ENCODE data around the gene SMAD2. TPM values are rescaled to one million over a fixed set of nuclear protein-coding genes. Genes with fewer than 3 reads are reported as not detected.

Gene SMAD2
- total RNA-seq, 1 experiment from 2014 or later: 121 TPM

GRCh38 chr18:47915930-47916329 is 14.5 kb downstream of the SMAD2 start:
- H3K79me2 ChIP-seq (ENCODE audit: insufficient read depth, low read length): peaks cover 52% of the 10 kb centered on the region; the same call in 1 of the 2 replicates
- peak overlapping the region in 2 of 3 experiments; percentile 20 to 52; a peak in 2 of 7 replicates for H3K27ac Mint-ChIP-seq
- no peak overlapping the region for H4K91ac ChIP-seq (ENCODE audit: insufficient read length, low read depth, low read length)
- no peak overlapping the region for H3K4me3 Mint-ChIP-seq
- no peaks in the 10 kb centered on the region for H3K27me3 ChIP-seq (ENCODE audit: insufficient read depth, low read length)
- no peak overlapping the region for H2AK5ac ChIP-seq (ENCODE audit: insufficient read length, low read length)
- H3T11ph ChIP-seq (ENCODE audit: low read length): no peak overlapping the region
- no peak overlapping the region for H2BK20ac ChIP-seq (ENCODE audit: low read depth, low read length, poor library complexity, severe bottlenecking)
- WGBS (ENCODE audit: extremely low coverage, insufficient read length, low lambda C conversion rate): no CpG with 5 or more reads among the region's 3 CpGs
- no peaks in the 10 kb centered on the region for H3K9me3 ChIP-seq (ENCODE audit: control insufficient read depth, low read depth, low read length)
- no peaks in the 10 kb centered on the region for H3K79me1 ChIP-seq (ENCODE audit: insufficient read depth, low read depth, low read length, poor library complexity, severe bottlenecking)
- H2BK120ac ChIP-seq (ENCODE audit: low read depth, low read length, poor library complexity, severe bottlenecking): no peak overlapping the region
- no peaks in the 10 kb centered on the region for H4K20me1 ChIP-seq (ENCODE audit: control insufficient read depth, insufficient read depth, insufficient read length)
- no peak overlapping the region for H2AFZ ChIP-seq (ENCODE audit: low read length)
- no peaks in the 10 kb centered on the region for H3K27me3 Mint-ChIP-seq (ENCODE audit: low read depth)
- H2BK5ac ChIP-seq (ENCODE audit: insufficient read length, low read length): no peak overlapping the region
- no peak overlapping the region for H2BK12ac ChIP-seq (ENCODE audit: insufficient read length, low read depth, low read length)
- no peaks in the 10 kb centered on the region for H3K9me3 Mint-ChIP-seq
- H3K23me2 ChIP-seq (ENCODE audit: insufficient read length, low read depth, low read length, poor library complexity, severe bottlenecking): peaks cover 4% of the 10 kb centered on the region
- H3K4me1 Mint-ChIP-seq: peaks cover 80 to 86% of the 10 kb centered on the region in 2 experiments
- no peak overlapping the region for H3K4me2 ChIP-seq (ENCODE audit: insufficient read depth, insufficient read length, low read length)
- no peak overlapping the region for H3K4ac ChIP-seq (ENCODE audit: low read depth, low read length)
- H4K8ac ChIP-seq (replicated peaks; ENCODE audit: insufficient read length, low read depth, low read length): no peak overlapping the region
- no peak for DNase-seq
- no peak overlapping the region for H3K23ac ChIP-seq (ENCODE audit: insufficient read length, low read depth, low read length)
- no peak overlapping the region for H3K14ac ChIP-seq (ENCODE audit: insufficient read depth, low read length)
- H3K4me1 ChIP-seq (ENCODE audit: insufficient read depth, low read length): peaks cover 8% of the 10 kb centered on the region
- no peak for TF ChIP-seq CTCF (conservative IDR thresholded peaks at IDR 0.05)
- no peak overlapping the region for H4K5ac ChIP-seq (ENCODE audit: insufficient read length, low read depth, low read length)
- no peak overlapping the region for H3K9ac ChIP-seq (ENCODE audit: extremely low read depth, insufficient read length, low read length)
- H3K56ac ChIP-seq (ENCODE audit: insufficient read length, low read depth, low read length): no peak overlapping the region
- H3K36me3 Mint-ChIP-seq (ENCODE audit: insufficient read depth in 1 of 3, low read depth in 3 of 3): peaks cover 2 to 4% (median 3%) of the 10 kb centered on the region in 3 experiments; a peak in 6 of 7 replicates
- no peak overlapping the region for H3K27ac ChIP-seq (ENCODE audit: insufficient read length, low read depth, low read length)
- H3K18ac ChIP-seq (ENCODE audit: insufficient read length, low read depth, low read length): no peak overlapping the region
- no peak overlapping the region for H2BK15ac ChIP-seq (ENCODE audit: low read depth, low read length)

Measured in H9 (cell line).